OCI-LY3 (cell line): ENCODE results near the gene MATK.

ENCODE experiments used
- EZH2phosphoT487 ChIP-seq: fragments of 200-600 bp; shearing (Covaris generic); IDR thresholded peaks from 2 replicates; pipeline ENCODE4 v1.6.1; 2018; ENCODE audit warnings: antibody characterized with exemption, mixed run types, low read depth
- TF ChIP-seq, protein P1 (sequence below): fragments of 200-600, 300-600 bp; sonication (generic); IDR thresholded peaks from 2 replicates; pipeline ENCODE4 v1.5.1; 2014; ENCODE audit warnings: antibody characterized with exemption, low read length, low read depth

DNA sequence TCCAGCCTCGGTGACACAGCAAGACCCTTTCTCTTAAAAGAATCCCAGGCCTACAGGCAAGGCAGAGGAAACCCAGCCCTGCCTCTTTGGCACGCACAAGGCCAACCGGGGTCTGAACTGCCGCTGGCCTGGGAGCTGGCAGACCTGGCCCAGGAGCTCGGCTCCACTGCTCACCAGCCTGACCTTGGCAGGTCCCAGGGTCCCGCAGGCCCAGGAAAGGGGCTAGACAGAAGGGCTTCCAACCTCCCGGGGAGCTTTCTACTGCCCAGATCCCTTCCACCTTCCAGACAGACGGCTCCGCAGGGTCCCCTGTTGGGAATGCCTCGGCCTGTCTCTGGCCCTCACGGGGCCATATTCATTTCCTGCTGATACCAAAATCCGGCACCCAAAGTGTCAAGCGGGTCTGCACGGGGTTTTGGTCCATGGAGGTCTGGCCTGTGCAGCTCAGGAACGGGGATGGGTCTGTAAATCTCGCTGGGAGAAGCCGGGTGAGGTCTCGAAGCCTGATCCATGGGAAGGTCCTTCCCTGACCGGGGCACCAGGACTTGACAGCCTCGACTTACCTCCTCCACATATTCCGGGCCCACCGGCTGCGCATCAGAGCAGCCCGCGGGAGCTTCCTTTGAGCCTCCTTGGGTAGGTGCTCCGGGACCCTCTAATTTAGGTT is 36.6 kb upstream of the MATK start:
- TF ChIP-seq, protein P1, sequence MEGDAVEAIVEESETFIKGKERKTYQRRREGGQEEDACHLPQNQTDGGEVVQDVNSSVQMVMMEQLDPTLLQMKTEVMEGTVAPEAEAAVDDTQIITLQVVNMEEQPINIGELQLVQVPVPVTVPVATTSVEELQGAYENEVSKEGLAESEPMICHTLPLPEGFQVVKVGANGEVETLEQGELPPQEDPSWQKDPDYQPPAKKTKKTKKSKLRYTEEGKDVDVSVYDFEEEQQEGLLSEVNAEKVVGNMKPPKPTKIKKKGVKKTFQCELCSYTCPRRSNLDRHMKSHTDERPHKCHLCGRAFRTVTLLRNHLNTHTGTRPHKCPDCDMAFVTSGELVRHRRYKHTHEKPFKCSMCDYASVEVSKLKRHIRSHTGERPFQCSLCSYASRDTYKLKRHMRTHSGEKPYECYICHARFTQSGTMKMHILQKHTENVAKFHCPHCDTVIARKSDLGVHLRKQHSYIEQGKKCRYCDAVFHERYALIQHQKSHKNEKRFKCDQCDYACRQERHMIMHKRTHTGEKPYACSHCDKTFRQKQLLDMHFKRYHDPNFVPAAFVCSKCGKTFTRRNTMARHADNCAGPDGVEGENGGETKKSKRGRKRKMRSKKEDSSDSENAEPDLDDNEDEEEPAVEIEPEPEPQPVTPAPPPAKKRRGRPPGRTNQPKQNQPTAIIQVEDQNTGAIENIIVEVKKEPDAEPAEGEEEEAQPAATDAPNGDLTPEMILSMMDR, result no peak
- TF ChIP-seq EZH2phosphoT487, result no peak
